ENCODE data around the gene SLC51B.
"Not testable (repeated sequence)": the region's sequence is repeated elsewhere in the genome, so short reads cannot be mapped to it uniquely, and the experiment has no call there.

SLC51B gene

DNA sequence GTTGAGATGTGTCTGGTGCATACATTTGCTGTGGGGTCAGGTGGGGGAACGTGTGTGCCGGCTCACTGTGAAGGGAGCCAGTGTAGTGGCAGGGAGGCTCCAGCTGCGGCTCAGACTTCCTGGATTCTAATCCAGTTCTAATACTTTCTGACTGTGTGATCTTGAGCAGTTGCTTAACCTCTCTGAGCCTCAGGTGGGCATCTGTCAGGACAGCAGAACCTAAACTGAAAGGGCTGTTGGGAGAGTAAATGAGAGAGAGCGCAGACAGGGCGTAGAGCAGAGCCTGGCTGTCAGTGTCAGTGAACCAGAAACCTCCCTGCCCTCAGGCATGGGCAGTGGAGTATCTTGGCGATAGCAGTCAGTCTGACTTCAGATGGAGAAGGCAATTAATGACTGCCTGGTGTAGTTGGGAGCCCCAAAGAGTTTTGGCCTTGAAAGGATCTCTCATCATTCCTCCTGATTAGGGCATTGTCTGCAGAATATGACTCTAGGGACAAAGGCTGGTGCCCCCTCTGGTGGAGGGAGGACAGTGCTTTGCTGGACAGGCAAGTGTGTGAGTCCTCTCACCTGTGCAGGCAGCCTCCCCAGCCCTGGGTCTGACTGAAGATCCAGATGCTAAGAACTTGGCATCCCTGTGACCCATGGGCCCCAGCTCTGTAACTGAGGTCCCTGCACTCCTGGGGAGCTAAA lies 40.9 kb downstream of the SLC51B start:
- DNase-seq: peak; percentile 13

DNA sequence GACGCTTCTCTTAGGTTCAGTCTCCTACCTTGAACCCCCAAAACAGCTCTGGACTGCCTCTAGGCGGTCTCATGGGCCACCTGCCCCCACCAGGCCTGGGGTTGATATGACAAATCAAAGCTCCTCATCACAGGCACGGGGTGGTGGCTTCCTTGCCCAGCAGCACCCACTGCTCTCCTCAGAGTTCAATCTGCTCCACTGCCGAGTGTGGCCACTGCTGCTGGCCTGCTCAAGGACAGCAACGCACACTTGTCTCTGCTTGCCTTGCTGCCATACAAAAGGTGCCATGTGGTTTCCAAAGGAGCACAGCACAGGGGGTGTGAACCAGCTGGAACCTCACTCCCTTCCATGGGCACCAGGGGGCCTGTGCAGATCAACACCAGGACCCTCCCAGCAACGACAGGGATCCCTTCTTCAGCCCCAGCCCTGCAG lies 41.5 kb downstream of the SLC51B start:
- DNase-seq: no peak

DNA sequence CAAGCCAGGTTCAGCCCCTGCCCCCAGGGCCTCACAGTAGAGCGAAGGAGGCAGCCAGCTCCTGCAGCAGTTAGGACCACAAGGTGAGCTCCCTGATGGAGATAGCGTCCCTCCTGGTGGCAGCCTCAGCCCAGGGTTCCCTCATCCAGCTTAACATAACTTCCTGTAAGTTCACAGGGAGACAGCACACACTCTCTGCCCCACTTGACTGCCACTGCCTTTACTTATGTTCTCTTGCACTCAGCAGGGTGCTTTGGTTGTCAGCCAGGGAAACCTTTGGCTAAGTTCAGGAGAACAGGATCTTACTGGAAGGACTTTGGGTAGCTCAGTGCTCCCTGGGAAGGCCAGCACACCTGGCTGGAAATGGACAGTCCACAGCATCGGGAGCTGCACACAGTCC lies 42.2 kb downstream of the SLC51B start:
- DNase-seq: no peak

DNA sequence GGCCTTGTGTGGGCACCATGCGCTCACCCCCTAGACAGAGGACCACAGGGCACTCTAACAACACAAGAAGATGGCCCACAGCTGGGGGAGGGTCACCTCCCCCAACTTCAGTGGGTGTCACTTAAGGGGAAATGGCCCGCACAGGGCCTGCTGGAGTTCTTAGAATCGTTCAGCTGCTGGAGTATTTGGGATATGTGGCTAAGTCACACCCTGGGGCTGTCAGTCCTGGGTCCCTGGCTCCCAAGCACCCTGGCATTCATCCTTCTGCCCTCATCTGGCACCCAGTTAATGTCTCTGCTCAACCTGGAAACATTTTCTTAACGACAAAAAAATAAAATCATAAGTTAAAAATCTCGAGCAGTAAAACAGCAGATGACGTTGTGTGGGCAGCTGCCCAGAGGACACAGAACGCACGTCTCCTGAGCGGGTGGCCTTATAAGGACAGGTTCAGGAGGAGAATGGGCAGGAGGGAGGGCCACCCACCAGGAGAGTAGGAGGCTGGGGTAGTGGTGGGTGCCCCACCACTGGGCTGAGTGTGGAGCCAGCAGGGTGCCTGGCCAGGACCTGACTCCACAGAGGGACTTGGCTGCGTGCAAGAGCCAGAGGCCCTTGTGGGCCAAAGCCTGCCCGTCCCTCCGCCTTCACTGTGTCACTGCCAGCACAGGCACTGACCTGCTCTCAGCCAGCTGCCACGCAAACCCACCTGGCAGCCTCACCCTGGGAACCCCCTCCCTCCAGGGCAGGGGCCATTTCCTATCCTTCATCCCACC lies 42.9 kb downstream of the SLC51B start:
- DNase-seq: no peak

DNA sequence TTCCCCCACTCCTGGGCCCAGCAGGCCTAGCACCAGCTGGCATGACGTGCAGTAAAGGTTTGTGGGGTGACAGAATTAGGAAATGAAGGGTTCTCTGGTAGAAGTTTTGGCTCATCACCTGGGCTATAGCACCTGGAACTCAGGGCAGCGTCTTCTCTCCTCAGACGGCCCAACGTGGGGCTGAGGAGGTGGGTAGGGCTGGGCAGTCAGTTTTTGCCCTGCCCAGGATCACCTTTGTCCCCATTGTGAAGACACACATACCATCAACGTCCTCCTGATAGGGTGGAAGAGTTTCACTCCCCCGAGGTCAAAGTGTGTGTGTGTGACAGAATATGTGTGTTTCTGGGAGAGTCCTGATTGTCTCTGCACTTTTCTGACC lies 43.4 kb downstream of the SLC51B start:
- DNase-seq: no peak

DNA sequence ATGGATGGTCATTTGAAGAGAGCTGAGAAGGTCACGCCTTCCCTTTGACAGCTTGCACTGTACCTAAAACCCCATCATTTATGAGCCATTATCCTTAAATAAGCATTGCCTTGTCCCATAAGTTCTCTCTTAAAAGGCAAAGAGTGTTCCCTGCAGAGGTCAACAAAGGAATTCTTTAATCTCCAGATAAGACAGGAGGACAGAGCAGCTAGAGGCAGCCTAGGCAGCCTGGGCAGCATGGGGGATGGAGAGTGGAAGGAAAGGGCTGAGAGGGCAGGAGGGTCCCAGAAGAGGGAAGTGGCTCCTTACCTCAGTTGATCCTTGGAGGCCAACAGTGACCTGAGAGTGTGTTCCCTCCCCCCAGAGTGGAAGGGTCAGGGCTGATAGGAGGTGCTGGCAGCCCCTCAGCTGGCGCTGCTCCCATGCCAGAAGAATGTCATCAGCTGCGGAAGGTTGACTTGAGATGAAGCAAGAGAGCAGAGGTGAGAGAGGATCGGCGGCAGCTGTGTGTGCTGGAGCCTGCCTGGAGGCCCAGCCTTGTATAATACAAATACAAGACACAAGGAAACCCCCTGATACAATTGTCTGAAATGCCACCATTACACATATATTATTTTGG lies 44.1 kb downstream of the SLC51B start:
- DNase-seq: no peak

DNA sequence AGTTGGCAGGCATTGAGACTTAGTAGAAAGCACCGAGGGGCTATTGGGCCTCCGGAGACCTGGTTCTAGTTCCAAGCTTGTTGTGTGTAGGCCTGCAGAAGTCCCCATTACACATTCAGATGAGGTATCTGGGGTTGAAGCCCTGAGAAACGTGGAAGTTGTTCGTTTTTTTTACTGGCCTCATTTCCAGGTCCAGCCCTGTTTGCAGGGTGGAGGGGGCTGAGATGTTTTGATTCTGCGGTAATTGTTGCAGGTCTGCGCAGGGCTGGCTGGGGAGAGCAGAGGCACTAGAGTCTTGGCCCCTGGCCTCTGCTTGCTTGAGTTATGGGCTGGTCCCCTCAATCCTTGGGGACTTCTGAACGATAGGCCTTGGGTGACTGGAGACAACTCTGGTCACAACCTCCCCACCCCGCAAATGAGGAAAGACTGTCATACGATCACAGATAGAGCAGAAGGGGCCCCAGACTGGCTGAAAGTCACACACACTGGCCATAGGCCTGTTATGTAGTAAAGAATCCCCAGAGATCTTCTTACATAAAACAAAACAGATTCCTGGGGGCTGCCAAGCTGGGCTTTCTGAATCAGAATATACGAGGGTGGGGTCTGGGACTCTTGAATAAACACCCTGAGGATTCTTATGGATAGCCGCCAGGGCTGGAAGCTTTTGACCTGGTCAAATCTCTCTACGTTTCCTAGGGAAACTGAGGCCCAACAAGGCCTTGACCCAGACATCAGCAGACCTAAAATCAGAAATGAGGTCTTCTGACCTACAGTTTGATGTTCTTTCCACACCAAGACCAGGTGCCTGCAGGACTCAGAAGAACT lies 47.0 kb downstream of the SLC51B start:
- DNase-seq: no peak

DNA sequence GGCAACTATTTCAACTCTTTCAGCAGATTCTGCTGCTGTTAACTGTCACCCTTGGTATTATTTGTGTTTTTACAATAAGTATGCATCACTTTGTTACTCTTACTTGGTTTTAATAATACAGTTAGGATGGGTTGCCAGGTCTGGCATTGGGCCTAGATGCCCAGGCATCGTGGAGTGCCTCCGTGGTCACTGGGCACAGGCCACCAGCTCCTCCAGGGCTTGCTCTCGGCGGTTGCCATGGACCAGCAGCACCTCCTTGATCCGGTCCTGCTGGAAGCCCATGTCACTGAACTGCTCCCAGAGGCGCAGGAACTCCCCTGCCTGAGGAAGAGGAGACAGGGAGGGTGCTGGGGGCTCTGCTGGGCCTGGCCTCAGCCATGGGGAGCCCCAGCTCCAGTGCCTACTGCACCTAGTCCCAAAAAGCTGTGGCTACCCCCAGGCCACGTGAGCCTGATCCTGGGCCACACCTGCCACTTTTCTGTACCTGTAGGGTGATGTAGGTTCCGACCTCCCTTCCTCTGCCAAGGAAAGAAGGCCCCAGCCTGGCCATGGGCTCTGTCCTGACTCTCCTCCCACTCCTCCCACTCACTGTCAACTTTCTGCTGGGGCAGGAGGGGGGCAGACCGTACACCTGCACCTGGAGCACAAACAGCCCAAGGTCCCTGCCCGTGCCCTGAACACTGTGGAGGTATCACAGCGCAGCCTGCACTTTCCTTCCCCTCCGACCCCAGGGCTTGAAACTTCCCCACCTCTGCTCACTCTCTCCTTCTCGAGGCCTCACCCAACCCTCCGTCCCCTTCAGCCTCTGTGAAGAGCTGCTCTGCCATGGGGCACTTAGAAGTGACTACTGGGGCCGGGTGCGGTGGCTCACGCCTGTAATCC lies 48.0 kb downstream of the SLC51B start:
- no peak for DNase-seq

DNA sequence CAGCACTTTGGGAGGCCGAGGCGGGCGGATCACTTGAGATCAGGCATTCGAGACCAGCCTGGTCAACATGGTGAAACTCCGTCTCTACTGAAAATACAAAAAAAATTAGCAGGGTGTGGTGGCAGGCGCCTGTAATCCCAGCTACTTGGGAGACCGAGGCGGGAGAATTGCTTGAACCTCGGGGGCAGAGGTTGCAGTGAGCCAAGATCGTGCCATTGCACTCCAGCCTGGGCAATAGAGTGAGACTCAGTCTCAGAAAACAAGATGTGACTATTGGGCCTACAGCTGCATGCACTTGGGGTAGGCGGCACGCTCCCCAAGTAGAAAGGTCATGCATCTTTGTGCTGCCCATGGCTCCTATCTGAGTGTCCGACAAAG lies 48.6 kb downstream of the SLC51B start:
- DNase-seq: not testable (repeated sequence)

DNA sequence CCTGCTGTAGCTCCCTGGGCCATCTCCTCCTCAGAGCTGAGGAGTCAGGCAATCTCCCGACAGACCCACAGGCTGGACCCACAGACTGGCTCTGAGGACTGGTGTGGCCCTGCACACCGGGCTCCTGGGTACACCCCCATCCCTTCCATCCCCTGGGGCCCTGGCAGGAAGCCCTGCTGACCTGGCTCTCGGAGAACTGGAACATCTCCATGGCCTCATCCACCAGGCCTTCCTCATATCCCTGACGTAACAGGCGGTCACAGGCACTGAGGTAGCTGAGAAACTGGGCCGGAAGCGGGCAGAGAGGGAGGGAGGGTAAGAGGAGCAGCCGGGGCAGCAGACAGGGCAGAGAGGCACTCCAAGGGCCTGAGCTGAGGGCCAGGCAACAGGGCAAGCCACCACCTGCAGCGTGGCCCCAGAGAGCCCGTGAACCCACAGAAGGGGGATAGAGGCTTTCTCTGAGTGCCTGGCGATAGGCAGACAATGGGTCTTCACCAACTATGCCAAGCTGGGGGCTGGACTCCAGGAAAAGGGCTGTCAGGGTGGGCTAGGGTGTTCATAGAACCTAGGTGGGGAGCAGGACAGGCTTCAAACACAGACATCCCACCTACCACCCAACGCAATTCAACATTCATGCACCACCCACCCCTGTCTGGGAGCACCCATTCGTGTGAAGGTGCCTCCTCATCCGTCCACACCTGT lies 49.3 kb downstream of the SLC51B start:
- no peak for DNase-seq

DNA sequence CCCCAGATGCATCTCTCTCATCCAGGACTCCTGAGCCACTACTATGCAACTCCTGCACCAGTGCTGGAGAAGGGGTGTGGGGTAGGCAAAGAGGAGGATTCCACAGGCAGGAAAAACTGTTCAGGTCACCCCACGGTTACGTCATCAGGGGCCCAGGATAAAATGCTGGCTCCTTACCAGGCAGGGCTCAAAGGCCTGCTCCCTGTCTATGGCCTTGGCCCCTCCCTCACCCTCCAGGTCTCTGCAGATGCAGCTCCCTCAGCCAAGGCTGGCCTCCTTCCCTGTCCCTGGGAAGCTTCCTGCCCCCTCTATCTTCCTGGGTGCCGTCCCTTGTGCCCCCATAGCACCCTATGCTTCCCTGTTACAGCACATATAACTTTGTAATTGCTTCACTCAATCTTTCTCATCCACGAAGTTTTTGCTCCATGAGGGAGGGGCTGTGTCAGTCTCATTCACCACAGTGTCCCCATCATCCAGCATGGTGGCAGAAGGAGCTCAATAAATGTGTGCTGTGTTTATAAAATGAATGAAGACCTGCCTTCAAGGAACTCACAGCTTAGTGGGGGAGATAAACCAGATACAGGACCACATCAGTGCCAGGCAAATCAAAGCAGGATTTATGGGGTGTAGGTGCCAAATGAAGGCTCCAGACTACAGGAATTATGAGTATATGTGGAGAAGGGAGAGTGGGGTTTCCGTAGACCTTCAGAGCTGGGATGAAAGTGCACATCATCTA lies 50.0 kb downstream of the SLC51B start:
- DNase-seq: no peak

DNA sequence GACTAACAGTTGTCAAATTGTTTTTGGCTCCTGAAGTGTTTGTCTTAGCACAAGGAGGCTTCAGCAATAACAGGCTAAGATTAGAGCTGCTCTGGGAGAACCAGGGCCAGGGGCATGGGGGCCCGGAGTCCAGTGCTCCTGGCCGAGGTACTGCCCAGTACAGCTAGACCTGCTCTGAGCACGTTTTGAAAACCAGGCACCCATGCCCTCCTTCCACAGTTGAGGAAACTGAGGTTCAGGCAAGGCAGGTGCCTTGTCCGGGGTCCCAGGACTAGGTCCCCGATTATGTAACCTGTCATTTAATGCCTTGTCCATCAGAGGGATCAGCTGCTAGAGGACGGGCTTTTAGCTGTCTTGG lies 50.5 kb downstream of the SLC51B start:
- no peak for DNase-seq

DNA sequence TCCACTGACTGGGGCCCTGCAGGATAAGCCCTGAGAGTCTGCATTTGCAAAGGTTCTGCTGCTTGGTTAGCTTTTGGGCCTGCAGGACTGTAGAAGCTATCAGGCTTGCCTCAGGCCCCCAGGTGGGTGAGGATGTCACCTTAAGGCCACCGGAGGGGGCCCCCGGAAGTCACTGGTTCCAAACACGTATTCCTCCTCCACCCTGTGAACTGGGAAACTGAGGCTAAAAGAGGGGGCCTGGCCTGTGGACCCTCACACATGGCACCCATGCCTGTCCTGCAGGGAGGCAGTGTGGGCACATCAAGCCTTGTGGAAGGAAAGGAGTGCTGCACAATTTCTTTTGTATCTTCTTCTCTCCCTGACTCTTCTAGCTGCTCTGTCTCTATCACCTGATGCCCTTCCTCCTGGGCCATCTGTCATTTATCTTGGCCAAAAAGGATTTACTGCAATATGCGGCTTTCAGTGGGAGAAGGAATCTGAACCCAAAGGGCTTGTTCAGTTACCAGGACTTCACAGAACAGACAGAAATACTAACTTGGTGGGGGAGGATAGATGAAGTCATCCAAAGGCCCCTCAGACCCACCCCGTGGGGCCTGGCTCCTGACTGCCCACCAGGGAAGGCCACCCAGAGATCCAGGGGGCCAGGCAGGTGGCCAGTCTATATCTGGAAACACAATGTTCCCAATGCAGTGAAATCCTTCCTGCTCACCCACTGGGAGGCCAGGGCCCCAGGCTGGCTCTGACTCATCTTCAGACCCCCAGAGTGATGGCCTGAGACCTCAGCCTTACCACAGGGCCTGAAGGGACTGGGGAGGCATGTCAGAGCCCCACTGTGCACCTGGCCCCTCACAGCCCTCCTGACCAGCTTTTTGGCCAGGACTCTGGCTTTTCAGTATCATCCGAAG lies 51.5 kb downstream of the SLC51B start:
- no peak for DNase-seq

DNA sequence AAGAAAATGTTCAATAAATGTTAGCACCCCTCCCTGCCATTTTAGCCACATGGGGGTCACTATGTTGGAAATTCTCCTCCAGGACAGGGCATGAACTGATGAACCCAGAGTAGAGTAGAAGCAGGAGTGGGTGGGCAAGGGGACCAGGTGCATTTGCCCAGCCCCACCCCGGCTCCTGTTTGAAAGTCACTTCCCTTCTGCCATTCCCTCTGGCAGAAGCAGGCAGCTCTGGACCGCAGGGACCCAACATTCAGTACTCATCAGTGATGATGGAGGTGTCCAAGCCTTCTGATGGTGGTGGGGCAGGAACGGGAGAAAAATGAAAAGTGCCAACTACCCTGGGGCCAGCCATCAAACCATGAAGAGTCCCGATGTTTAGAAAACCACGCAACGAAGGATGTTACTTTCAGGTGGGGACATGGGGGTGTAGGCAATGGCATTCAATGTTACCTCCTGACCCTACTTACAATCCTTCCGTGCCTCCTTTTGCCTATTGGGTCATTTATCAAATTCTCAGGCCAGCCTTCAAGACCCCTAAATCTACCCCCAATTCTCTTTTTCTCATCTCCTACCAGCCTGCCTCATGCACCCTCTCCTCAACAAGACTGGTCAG lies 52.6 kb downstream of the SLC51B start:
- no peak for DNase-seq

DNA sequence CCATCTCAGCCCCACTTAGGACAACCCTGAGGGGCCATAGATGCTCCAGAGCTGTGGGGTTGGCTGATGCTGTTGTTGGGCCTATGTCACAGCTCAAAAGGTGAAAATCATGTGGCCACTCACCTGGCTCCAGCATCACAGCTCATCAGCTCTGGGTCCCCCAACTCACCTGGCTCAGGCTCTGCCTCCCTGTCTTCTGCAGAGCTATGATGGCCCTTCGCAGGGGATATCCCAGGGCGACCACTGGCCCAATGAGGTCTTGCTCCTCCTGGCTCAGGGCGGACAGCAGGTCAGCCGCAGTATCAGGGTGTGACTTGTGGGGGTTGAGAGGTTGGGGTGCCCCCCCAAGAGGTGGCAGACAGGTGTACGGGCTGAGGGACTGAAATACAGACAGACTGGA lies 54.1 kb downstream of the SLC51B start:
- no peak for DNase-seq

DNA sequence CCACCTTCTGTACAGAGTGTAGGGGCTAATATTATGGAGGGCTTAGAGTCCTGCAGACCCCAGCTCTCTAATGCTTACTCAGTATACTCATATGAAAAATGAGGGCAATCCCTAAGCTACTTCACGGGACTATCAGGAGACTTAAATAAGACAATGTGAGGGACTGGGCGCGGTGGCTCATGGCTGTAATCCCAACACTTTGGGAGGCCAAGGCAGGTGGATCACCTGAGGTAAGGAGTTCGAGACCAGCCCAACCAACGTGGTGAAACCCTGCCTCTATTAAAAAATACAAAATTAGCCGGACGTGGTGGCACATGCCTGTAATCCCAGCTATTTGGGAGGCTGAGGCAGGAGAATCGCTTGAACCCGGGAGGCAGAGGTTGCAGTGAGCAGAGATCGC lies 54.6 kb downstream of the SLC51B start:
- DNase-seq: not testable (repeated sequence)

DNA sequence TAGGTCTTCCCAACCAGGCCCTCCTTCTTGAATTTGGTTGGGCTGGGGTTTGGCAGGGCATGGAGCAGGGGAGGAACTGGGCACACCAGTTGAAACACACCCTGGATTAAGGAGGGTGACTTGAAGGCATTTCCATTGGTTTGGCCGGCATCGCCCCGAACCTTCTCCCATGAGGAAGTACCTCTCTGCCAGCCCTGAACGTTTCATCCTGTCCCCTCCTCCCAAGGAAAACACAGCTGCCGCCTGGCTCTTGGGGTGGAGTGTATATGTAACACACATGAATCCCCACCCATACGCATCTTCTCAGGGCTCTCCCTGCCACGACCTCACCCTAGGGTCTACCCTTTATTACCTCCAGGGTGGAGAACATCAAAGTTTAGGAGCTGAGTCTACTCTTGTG lies 55.3 kb downstream of the SLC51B start:
- DNase-seq: no peak

DNA sequence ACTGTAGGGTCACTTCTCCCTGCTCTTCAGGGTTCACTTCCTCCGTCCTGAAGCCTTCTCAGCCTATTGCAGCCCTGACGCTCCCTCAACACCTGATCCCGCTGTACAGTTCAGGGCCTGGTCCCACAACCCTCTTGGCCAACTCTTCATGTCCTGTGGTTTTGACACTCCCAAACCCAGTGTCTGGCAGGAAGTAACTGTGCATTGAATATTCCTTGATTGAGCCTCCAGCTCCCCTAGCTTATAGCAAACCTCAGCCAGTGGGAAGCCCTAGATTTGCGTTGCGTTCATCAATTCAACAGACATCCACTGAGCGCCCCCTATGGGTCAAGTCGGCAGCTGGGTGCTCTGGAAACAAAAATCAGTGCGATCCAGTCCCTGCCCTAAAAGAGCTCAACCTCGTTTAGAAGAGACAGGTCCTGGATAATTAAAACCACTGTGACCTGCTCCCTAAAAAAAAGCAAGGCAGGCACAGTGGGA lies 56.3 kb downstream of the SLC51B start:
- DNase-seq: no peak

Measured in NCI-H1105 treated with DMSO at 0.1 percent for 48 hours (cell line).